Measurements from ENCODE around the gene MARCKS.

GRCh38 chr6:113873043-113873667 is 16.0 kb downstream of the MARCKS start:
- peak; percentile 41 to 56 for TF ChIP-seq POLR2A (IDR thresholded peaks at IDR 0.05)
- no peak for TF ChIP-seq CTCF (IDR thresholded peaks at IDR 0.05)

Data from Peyer's patch (tissue), 4 donors.